A549 (cell line): ENCODE results near the gene RPL35. TPM values are rescaled to one million over a fixed set of nuclear protein-coding genes. Genes with fewer than 3 reads are reported as not detected.

Source experiments
- ATAC-seq, 2 experiments: fragments of 200-7000 bp in 1 of 2; fragments of >200 bp in 1 of 2; cut with Nextera tagmentation in 1 of 2; cut with Tn5 transposase in 1 of 2; 3 replicates each; pipeline versions ENCODE4 v1.8.0 to v1.9.1; 2018 to 2020; ENCODE audit warnings: mild to moderate bottlenecking in 1 of 2, moderate library complexity in 1 of 2
- CTCF ChIA-PET: fragments of 300-600 bp; sonication (Branson Sonifier 250); formaldehyde crosslinking; extraction: SDS; loops from one replicate; lab custom pipeline; 2021; ENCODE audit warnings: antibody characterized with exemption, inconsistent platforms; lab: Yijun Ruan, JAX
- POLR2A ChIA-PET: fragments of 350-600 bp; formaldehyde crosslinking; extraction: SDS; loops from one replicate; lab custom pipeline; 2021; ENCODE audit warnings: antibody characterized with exemption, inconsistent platforms; lab: Yijun Ruan, JAX
- DNase-seq, 2 experiments: peaks; one replicate each; pipeline versions ENCODE4 v3.0.0 to v3.0.0-alpha.2; 2011 to 2016; ENCODE audit warnings: low read depth in 1 of 2, low spot score in 1 of 2
- FAIRE-seq: peaks from 2 replicates; lab custom pipeline; 2011; peaks lifted over from hg19 to GRCh38; lab: Jason Lieb, UNC
- H3K27ac ChIP-seq, 2 experiments: fragments of >200 bp; sonication (Bioruptor Twin); formaldehyde crosslinking; 3 replicates each; pipeline ENCODE4 v1.5.1; 2016 to 2017
- H3K4me1 ChIP-seq: fragments of >200 bp; sonication (Bioruptor Twin); formaldehyde crosslinking; 3 replicates; pipeline ENCODE4 v1.6.1; 2016
- H3K4me2 ChIP-seq: fragments of >200 bp; sonication (Bioruptor Twin); formaldehyde crosslinking; 3 replicates; pipeline ENCODE4 v1.6.1; 2016
- H3K4me3 ChIP-seq: fragments of >200 bp; sonication (Bioruptor Twin); formaldehyde crosslinking; 3 replicates; pipeline ENCODE4 v1.5.1; 2016
- H3K9me3 ChIP-seq: fragments of >200 bp; sonication (Bioruptor Twin); formaldehyde crosslinking; 3 replicates; pipeline ENCODE4 v1.6.1; 2016
- ATOH8 ChIP-seq: fragments of 250-450 bp; sonication (Bioruptor Pico); IDR thresholded peaks from 2 replicates; pipeline ENCODE4 v1.5.0; 2020; ENCODE audit warnings: low read depth, mild to moderate bottlenecking, moderate library complexity
- CBX2 ChIP-seq: fragments of 200-600 bp; sonication (generic); IDR thresholded peaks from 2 replicates; pipeline ENCODE4 v1.6.1; 2016; ENCODE audit warnings: low read depth, mild to moderate bottlenecking, borderline replicate concordance
- CBX8 ChIP-seq: fragments of 200-600 bp; sonication (generic); IDR thresholded peaks from 2 replicates; pipeline ENCODE4 v1.6.1; 2016
- CHD2 ChIP-seq: fragments of 150-350 bp; IDR thresholded peaks from 2 replicates; pipeline ENCODE4 v1.6.1; 2014; ENCODE audit warnings: low read length; ENCODE audit not compliant: partially characterized antibody
- EP300 ChIP-seq, 2 experiments: fragments of >200 bp; sonication (Bioruptor Twin); formaldehyde crosslinking; IDR thresholded peaks; 2 replicates in 1 of 2; 3 replicates in 1 of 2; pipeline ENCODE4 v1.6.1; 2016 to 2017
- ESRRA ChIP-seq: fragments of 150-350 bp; IDR thresholded peaks from 2 replicates; pipeline ENCODE4 v1.6.1; 2014; ENCODE audit warnings: mild to moderate bottlenecking, low read length, borderline replicate concordance
- GATA3 ChIP-seq: IDR thresholded peaks from 2 replicates; pipeline ENCODE4 v1.6.1; 2012; ENCODE audit warnings: borderline replicate concordance
- HDAC2 ChIP-seq: fragments of 200-600 bp; sonication (generic); IDR thresholded peaks from 2 replicates; pipeline ENCODE4 v1.6.1; 2016
- KDM1A ChIP-seq: fragments of 200-600 bp; sonication (generic); IDR thresholded peaks from 2 replicates; pipeline ENCODE4 v1.6.1; 2016; ENCODE audit warnings: low read depth, mild to moderate bottlenecking
- MAZ ChIP-seq: fragments of 150-350 bp; IDR thresholded peaks from 2 replicates; pipeline ENCODE4 v1.6.1; 2014; ENCODE audit warnings: antibody characterized with exemption, low read depth, low read length, borderline replicate concordance
- MYC ChIP-seq: IDR thresholded peaks from 2 replicates; pipeline ENCODE4 v1.6.1; 2012; ENCODE audit warnings: mild to moderate bottlenecking, inconsistent platforms, low read length, improper control_type of control experiment, borderline replicate concordance
- PHF8 ChIP-seq: fragments of 200-600 bp; sonication (generic); IDR thresholded peaks from 2 replicates; pipeline ENCODE4 v1.6.1; 2016; ENCODE audit warnings: low read depth, mild to moderate bottlenecking, antibody characterized with exemption, moderate library complexity, borderline replicate concordance
- RAD21 ChIP-seq, 2 experiments: fragments of >200 bp in 1 of 2; sonication (Bioruptor Twin) in 1 of 2; formaldehyde crosslinking in 1 of 2; IDR thresholded peaks in 1 of 2; conservative IDR thresholded peaks in 1 of 2; 2 replicates in 1 of 2; 3 replicates in 1 of 2; pipeline ENCODE4 v1.6.1; 2012 to 2018; ENCODE audit warnings: inconsistent platforms in 1 of 2
- RARB ChIP-seq: fragments of 250-450 bp; sonication (Bioruptor Pico); IDR thresholded peaks from 2 replicates; pipeline ENCODE4 v1.8.0; 2021; ENCODE audit warnings: mild to moderate bottlenecking, moderate library complexity
- REST ChIP-seq: fragments of 200-600 bp; sonication (generic); IDR thresholded peaks from 2 replicates; pipeline ENCODE4 v1.6.1; 2016; ENCODE audit warnings: antibody characterized with exemption, mild to moderate bottlenecking, moderate library complexity
- TFCP2L1 ChIP-seq: fragments of 250-450 bp; sonication (Bioruptor Pico); IDR thresholded peaks from 2 replicates; pipeline ENCODE4 v1.5.0; 2021; ENCODE audit warnings: mild to moderate bottlenecking
- ZC3H11A ChIP-seq: fragments of 450-650 bp; IDR thresholded peaks from 2 replicates; pipeline ENCODE4 v1.6.1; 2014; ENCODE audit warnings: antibody characterized with exemption, mild to moderate bottlenecking
- WGBS: methylation state at CpG from one replicate; pipeline ENCODE4 v1.1.6; 2017; ENCODE audit errors: missing lambda C conversion rate; 5-methylcytosine and 5-hydroxymethylcytosine counted together
- polyA plus RNA-seq, 4 experiments: library from polyadenylated mRNA; depleted of rRNA in 3 of 4; stranded (reverse); fragments of >200 nt; fragmentation: RNase III in 1 of 4; extraction: RNeasy Plus Mini Kit Qiagen cat#74134 plus additional on column Dnase treatment in 1 of 4; gene quantifications; 2 replicates in 3 of 4; 3 replicates in 1 of 4; pipeline ENCODE4 v1.2.3, GENCODE V29; 2011 to 2017
- TF ChIP-seq, protein P1 (sequence below): fragments of 450-650 bp; IDR thresholded peaks from 2 replicates; pipeline ENCODE4 v1.6.1; 2014; ENCODE audit warnings: antibody characterized with exemption
- TF ChIP-seq, protein P2 (sequence below): IDR thresholded peaks from 2 replicates; pipeline ENCODE4 v1.6.1; 2012; ENCODE audit warnings: low read depth, borderline replicate concordance
- TF ChIP-seq, protein P3 (sequence below): fragments of >200 bp; sonication (Bioruptor Twin); formaldehyde crosslinking; IDR thresholded peaks from 3 replicates; pipeline ENCODE4 v1.6.1; 2016

RPL35 gene
- polyA plus RNA-seq, 2 of the 4 experiments (the other 2 are of a cell fraction): 2,307 to 3,076 TPM

- 92% methylated on average over 13 of the region's 13 CpGs for WGBS
- no peak for FAIRE-seq
Observed at GRCh38 chr9:124889006-124889405, 27.2 kb upstream of the RPL35 start.

DNA sequence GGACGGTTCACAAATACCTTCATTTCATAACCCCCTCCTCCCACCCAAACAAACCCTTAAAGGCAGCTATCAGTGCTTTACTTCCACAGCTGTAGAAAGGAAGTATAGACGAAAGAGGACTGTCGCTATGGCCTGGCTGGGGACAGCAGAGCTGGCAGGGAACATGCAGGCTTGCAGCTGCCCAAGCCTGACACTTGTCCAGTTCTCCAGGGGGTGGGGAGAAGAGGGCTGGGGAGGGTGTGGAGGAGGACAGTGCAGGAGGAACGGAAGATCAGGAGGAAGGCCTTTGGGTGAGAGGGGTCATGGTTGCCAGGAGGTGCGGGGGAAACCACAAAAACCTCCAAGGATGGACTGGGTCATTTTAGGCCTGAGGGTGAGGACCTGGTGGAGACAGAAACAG is 26.1 kb upstream of the RPL35 start:
- H3K4me2 ChIP-seq: no peak overlapping the region
- no peak overlapping the region for H3K27ac ChIP-seq
- ATAC-seq (no peak), DNase-seq (no peak), FAIRE-seq (no peak)
- CTCF ChIA-PET: interaction anchor here (1.4 to 1.7 kb wide), 3 partner anchors 9 to 115 kb away, joined by 3 to 6 read pairs (median 5); no protein-coding TSS in a partner anchor
- H3K9me3 ChIP-seq: no peaks in the 10 kb centered on the region
- POLR2A ChIA-PET: no interaction called here
- WGBS: 89% methylated on average over 5 of the region's 5 CpGs
- no peaks in the 10 kb centered on the region for H3K4me1 ChIP-seq
- H3K4me3 ChIP-seq: no peak overlapping the region
- TF ChIP-seq KDM1A (no peak), ATOH8 (CRISPR knock-in tag) (no peak), CBX8 (no peak), ZC3H11A (no peak), CBX2 (no peak), REST (no peak), MAZ (no peak)
- TF ChIP-seq, protein P1, sequence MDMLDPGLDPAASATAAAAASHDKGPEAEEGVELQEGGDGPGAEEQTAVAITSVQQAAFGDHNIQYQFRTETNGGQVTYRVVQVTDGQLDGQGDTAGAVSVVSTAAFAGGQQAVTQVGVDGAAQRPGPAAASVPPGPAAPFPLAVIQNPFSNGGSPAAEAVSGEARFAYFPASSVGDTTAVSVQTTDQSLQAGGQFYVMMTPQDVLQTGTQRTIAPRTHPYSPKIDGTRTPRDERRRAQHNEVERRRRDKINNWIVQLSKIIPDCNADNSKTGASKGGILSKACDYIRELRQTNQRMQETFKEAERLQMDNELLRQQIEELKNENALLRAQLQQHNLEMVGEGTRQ: no peak

More at GRCh38 chr9:124889006-124889405, 27.2 kb upstream of the RPL35 start:
- no peaks in the 10 kb centered on the region for H3K4me1 ChIP-seq
- ATAC-seq (no peak), DNase-seq (no peak)
- POLR2A ChIA-PET: no interaction called here
- no peak overlapping the region for H3K4me3 ChIP-seq
- no peak overlapping the region for H3K27ac ChIP-seq
- CTCF ChIA-PET: interaction anchor here (0.7 to 2.5 kb wide), 4 partner anchors 14 to 1583 kb away, joined by 3 to 9 read pairs (median 4); partner anchors contain the start of gene WDR38
- no peak for TF ChIP-seq EP300 (IDR thresholded peaks at IDR 0.05)
- no peak for TF ChIP-seq REST
- TF ChIP-seq CHD2: no peak
- TF ChIP-seq, protein P2, sequence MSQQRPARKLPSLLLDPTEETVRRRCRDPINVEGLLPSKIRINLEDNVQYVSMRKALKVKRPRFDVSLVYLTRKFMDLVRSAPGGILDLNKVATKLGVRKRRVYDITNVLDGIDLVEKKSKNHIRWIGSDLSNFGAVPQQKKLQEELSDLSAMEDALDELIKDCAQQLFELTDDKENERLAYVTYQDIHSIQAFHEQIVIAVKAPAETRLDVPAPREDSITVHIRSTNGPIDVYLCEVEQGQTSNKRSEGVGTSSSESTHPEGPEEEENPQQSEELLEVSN: no peak
- TF ChIP-seq PHF8: no peak
- TF ChIP-seq, protein P3, sequence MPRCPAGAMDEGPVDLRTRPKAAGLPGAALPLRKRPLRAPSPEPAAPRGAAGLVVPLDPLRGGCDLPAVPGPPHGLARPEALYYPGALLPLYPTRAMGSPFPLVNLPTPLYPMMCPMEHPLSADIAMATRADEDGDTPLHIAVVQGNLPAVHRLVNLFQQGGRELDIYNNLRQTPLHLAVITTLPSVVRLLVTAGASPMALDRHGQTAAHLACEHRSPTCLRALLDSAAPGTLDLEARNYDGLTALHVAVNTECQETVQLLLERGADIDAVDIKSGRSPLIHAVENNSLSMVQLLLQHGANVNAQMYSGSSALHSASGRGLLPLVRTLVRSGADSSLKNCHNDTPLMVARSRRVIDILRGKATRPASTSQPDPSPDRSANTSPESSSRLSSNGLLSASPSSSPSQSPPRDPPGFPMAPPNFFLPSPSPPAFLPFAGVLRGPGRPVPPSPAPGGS: no peak
- TF ChIP-seq RAD21 (conservative IDR thresholded peaks at IDR 0.05 in 1 of 2, IDR thresholded peaks at IDR 0.05 in 1 of 2): no peak
- TF ChIP-seq TFCP2L1 (CRISPR knock-in tag): no peak
- no peak for TF ChIP-seq ESRRA
- TF ChIP-seq MYC: no peak
- TF ChIP-seq HDAC2: no peak
- no peak for TF ChIP-seq RARB (CRISPR knock-in tag)
- no peak for TF ChIP-seq GATA3
- TF ChIP-seq, all 56 proteins: peak for 0
- H3K9me3 ChIP-seq: no peaks in the 10 kb centered on the region
- no peak overlapping the region for H3K4me2 ChIP-seq
